SK-N-SH (cell line): ENCODE results near the gene PRB2. TPM values are rescaled to one million over a fixed set of nuclear protein-coding genes. Genes with fewer than 3 reads are reported as not detected.
"Not testable (repeated sequence)": the region's sequence is repeated elsewhere in the genome, so short reads cannot be mapped to it uniquely, and the experiment has no call there.

ENCODE experiments used
- CTCF ChIA-PET: fragments of 300-600, 350-600 bp; formaldehyde crosslinking; extraction: SDS; loops from one replicate; lab custom pipeline; 2021; lab: Yijun Ruan, JAX
- POLR2A ChIA-PET: fragments of 350-600 bp; sonication (Branson Sonifier 250); formaldehyde crosslinking; extraction: SDS; loops from one replicate; lab custom pipeline; 2020; ENCODE audit warnings: antibody characterized with exemption, inconsistent platforms; lab: Yijun Ruan, JAX
- DNase-seq: peaks from one replicate; pipeline ENCODE4 v3.0.0; 2012
- H2AFZ ChIP-seq: fragments of 200-600 bp; sonication (generic); 2 replicates; pipeline ENCODE4 v1.8.1; 2016; ENCODE audit warnings: antibody characterized with exemption, mild to moderate bottlenecking, low read depth
- H3F3A ChIP-seq: fragments of 200-600 bp; sonication (generic); replicated peaks from 2 replicates; pipeline ENCODE3; 2016; ENCODE audit warnings: antibody characterized with exemption, mild to moderate bottlenecking; ENCODE audit not compliant: insufficient read depth
- H3K27ac ChIP-seq, 2 experiments: fragments of 200-500 bp in 1 of 2; fragments of 200-600 bp in 1 of 2; sonication (Bioruptor generic) in 1 of 2; sonication (generic), shearing (Covaris generic) in 1 of 2; 2 replicates each; pipeline versions ENCODE4 v1.5.1 to v1.6.1; 2014 to 2016; ENCODE audit warnings: low read depth in 2 of 2, inconsistent platforms in 1 of 2, low read length in 1 of 2, mild to moderate bottlenecking in 1 of 2, mixed read lengths in 1 of 2
- H3K27me3 ChIP-seq: fragments of 200-600 bp; sonication (generic), shearing (Covaris generic); 2 replicates; pipeline ENCODE4 v1.6.1; 2016; ENCODE audit warnings: mixed run types; ENCODE audit not compliant: insufficient read depth
- H3K36me3 ChIP-seq, 2 experiments: fragments of 200-500 bp in 1 of 2; fragments of 200-600 bp in 1 of 2; sonication (Bioruptor generic) in 1 of 2; sonication (generic) in 1 of 2; replicated peaks in 1 of 2; 2 replicates each; pipeline versions ENCODE3 to v1.5.1; 2014 to 2016; ENCODE audit warnings: low read length in 1 of 2, mild to moderate bottlenecking in 1 of 2; ENCODE audit not compliant: insufficient read depth in 2 of 2, control insufficient read depth in 1 of 2
- H3K4me1 ChIP-seq, 2 experiments: fragments of 200-500 bp in 1 of 2; fragments of 200-600 bp in 1 of 2; sonication (Bioruptor generic) in 1 of 2; sonication (generic), shearing (Covaris generic) in 1 of 2; 2 replicates each; pipeline versions ENCODE4 v1.5.1 to v1.6.1; 2014 to 2016; ENCODE audit warnings: low read depth in 1 of 2, low read length in 1 of 2, mixed run types in 1 of 2; ENCODE audit not compliant: insufficient read depth in 2 of 2, control insufficient read depth in 1 of 2
- H3K4me2 ChIP-seq: fragments of 200-600 bp; sonication (generic), shearing (Covaris generic); 2 replicates; pipeline ENCODE4 v1.6.1; 2017; ENCODE audit warnings: mixed run types
- H3K4me3 ChIP-seq, 2 experiments: fragments of 200-500 bp in 1 of 2; fragments of 200-600 bp in 1 of 2; sonication (Bioruptor generic) in 1 of 2; sonication (generic), shearing (Covaris generic) in 1 of 2; 2 replicates each; pipeline versions ENCODE4 v1.5.1 to v1.8.1; 2014 to 2016; ENCODE audit warnings: low read depth in 2 of 2, inconsistent platforms in 1 of 2, low read length in 1 of 2, mild to moderate bottlenecking in 1 of 2, mixed read lengths in 1 of 2, moderate library complexity in 1 of 2
- H3K79me2 ChIP-seq: fragments of 200-600 bp; sonication (generic); 2 replicates; pipeline ENCODE4 v1.8.1; 2017; ENCODE audit warnings: mild to moderate bottlenecking; ENCODE audit not compliant: insufficient read depth
- H3K9ac ChIP-seq: fragments of 200-600 bp; sonication (generic); 2 replicates; pipeline ENCODE4 v1.6.1; 2017; ENCODE audit warnings: mixed run types
- H3K9me2 ChIP-seq: fragments of 200-600 bp; sonication (generic); 2 replicates; pipeline ENCODE4 v1.6.1; 2017; ENCODE audit warnings: mixed run types
- H3K9me3 ChIP-seq: fragments of 200-600 bp; sonication (generic); 2 replicates; pipeline ENCODE4 v1.6.1; 2017; ENCODE audit warnings: mixed run types, mild to moderate bottlenecking, moderate library complexity
- H4K20me1 ChIP-seq: fragments of 200-600 bp; sonication (generic); 2 replicates; pipeline ENCODE4 v1.6.1; 2017; ENCODE audit warnings: mild to moderate bottlenecking, mixed run types; ENCODE audit not compliant: insufficient read depth
- EZH2phosphoT487 ChIP-seq: fragments of 200-600 bp; sonication (generic); IDR thresholded peaks from 2 replicates; pipeline ENCODE4 v1.6.1; 2017; ENCODE audit warnings: low read depth, mixed run types, mild to moderate bottlenecking, antibody characterized with exemption, moderate library complexity, borderline replicate concordance
- FOXM1 ChIP-seq: IDR thresholded peaks from 2 replicates; pipeline ENCODE4 v1.4.0; 2012; ENCODE audit warnings: low read depth, mild to moderate bottlenecking
- REST ChIP-seq: IDR thresholded peaks from 2 replicates; pipeline ENCODE4 v1.6.1; 2012; ENCODE audit warnings: mild to moderate bottlenecking, low read depth, low read length, moderate library complexity
- TCF12 ChIP-seq: IDR thresholded peaks from 2 replicates; pipeline ENCODE4 v1.4.0; 2012
- USF2 ChIP-seq: fragments of 150-350 bp; IDR thresholded peaks from 2 replicates; pipeline ENCODE4 v1.6.1; 2017; ENCODE audit warnings: antibody characterized with exemption, low read length, low read depth, borderline replicate concordance
- WGBS: methylation state at CpG from one replicate; pipeline ENCODE4 v1.1.6; 2017; ENCODE audit warnings: low lambda C conversion rate; 5-methylcytosine and 5-hydroxymethylcytosine counted together
- polyA plus RNA-seq, 3 experiments: library from polyadenylated mRNA; depleted of rRNA; stranded (reverse); fragments of >200 nt; gene quantifications; 2 replicates each; pipeline ENCODE4 v1.2.3, GENCODE V29; 2012
- TF ChIP-seq, protein P1 (sequence below): IDR thresholded peaks from 2 replicates; pipeline ENCODE4 v1.4.0; 2012; ENCODE audit warnings: low read depth

PRB2 gene
- polyA plus RNA-seq, 1 of the 3 experiments (the other 2 are of a cell fraction) = not detected

DNA sequence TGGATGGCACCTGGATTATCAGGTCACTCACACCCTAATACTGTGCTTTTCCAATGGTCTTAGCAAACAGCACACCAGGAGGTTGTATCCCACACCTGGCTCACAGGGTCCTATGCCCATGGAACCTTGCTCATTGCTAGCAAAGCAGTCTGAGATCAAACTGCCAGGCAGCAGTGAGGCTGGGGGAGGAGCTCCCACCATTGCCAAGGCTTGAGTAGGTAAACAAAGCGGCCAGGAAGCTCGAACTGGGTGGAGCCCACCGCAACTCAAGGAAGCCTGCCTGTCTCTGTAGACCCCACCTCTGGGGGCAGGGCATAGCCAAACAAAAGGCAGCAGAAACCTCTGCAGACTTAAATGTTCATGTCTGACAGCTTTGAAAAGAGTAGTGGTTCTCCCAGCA is 17.9 kb downstream of the PRB2 start:
- H3K4me3 ChIP-seq, POLR2A ChIA-PET: not testable (repeated sequence)
- WGBS = 0% methylated on average over 1 of the region's 3 CpGs

GRCh38 chr12:11361151-11361550 is 34.2 kb downstream of the PRB2 start:
- peaks cover 10% of the 10 kb centered on the region for H3F3A ChIP-seq
- no peak overlapping the region for H3K4me2 ChIP-seq
- no peaks in the 10 kb centered on the region for H3K9me3 ChIP-seq
- POLR2A ChIA-PET = no interaction called here
- H3K79me2 ChIP-seq = no peaks in the 10 kb centered on the region
- H3K27me3 ChIP-seq = no peaks in the 10 kb centered on the region
- CTCF ChIA-PET = no interaction called here
- H3K4me3 ChIP-seq = no peak overlapping the region
- TF ChIP-seq, protein P1, sequence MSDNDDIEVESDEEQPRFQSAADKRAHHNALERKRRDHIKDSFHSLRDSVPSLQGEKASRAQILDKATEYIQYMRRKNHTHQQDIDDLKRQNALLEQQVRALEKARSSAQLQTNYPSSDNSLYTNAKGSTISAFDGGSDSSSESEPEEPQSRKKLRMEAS = no peak
- TF ChIP-seq EZH2phosphoT487 (no peak), FOXM1 (no peak), TCF12 (no peak), REST (no peak), USF2 (no peak)
- H2AFZ ChIP-seq = no peak overlapping the region
- no peaks in the 10 kb centered on the region for H3K36me3 ChIP-seq
- H4K20me1 ChIP-seq = no peaks in the 10 kb centered on the region
- no peak overlapping the region for H3K27ac ChIP-seq
- DNase-seq = no peak
- H3K4me1 ChIP-seq = peaks cover 0 to 7% of the 10 kb centered on the region in 2 experiments; a peak in 1 of 4 replicates
- H3K9me2 ChIP-seq = no peaks in the 10 kb centered on the region
- no peak overlapping the region for H3K9ac ChIP-seq

More for the DNA sequence above, 17.9 kb downstream of the PRB2 start:
- H3K9ac ChIP-seq, H3K27me3 ChIP-seq, H3K4me1 ChIP-seq, H2AFZ ChIP-seq, H3K9me2 ChIP-seq, CTCF ChIA-PET, H3K27ac ChIP-seq, H3K9me3 ChIP-seq, H4K20me1 ChIP-seq, H3K4me2 ChIP-seq, H3F3A ChIP-seq, H3K79me2 ChIP-seq, H3K36me3 ChIP-seq, DNase-seq: not testable (repeated sequence)
